HCT116 (cell line): Measurements from ENCODE around the gene AHNAK. TPM values are rescaled to one million over a fixed set of nuclear protein-coding genes. Genes with fewer than 3 reads are reported as not detected.

Source experiments
- ATAC-seq: fragments of 200-7000 bp; cut with Tn5 transposase; 2 replicates; pipeline ENCODE4 v1.9.1; 2020; ENCODE audit warnings: mild to moderate bottlenecking, moderate library complexity
- BruUV-seq: library from RNA; stranded (reverse); fragments of 400-500 nt; replicated peaks from 2 replicates; lab custom pipeline; 2021; lab: Mats Ljungman, UMichigan
- CTCF ChIA-PET: fragments of 300-600 bp; sonication (Branson Sonifier 250); formaldehyde crosslinking; loops from one replicate; lab custom pipeline; 2021; ENCODE audit warnings: antibody characterized with exemption; lab: Charles Lee
- POLR2A ChIA-PET: fragments of 300-600, 350-600 bp; sonication (Branson Sonifier 250); formaldehyde crosslinking; loops from one replicate; lab custom pipeline; 2021; ENCODE audit warnings: antibody characterized with exemption; lab: Charles Lee
- RAD21 ChIA-PET, 2 experiments: fragments of 300-600 bp; sonication (Branson Sonifier 250); formaldehyde crosslinking; loops; one replicate each; lab custom pipeline; 2023; ENCODE audit warnings: low total read pairs in 2 of 2; ENCODE audit not compliant: uncharacterized antibody in 2 of 2, unreplicated experiment in 2 of 2, low non-redundant PET in 1 of 2; lab: Charles Lee
- DNase-seq: peaks from one replicate; pipeline ENCODE4 v3.0.0-alpha.2; 2010; ENCODE audit warnings: low read depth, low spot score
- H2AFZ ChIP-seq: fragments of 200-600 bp; shearing (Covaris generic), sonication (generic); 2 replicates; pipeline ENCODE4 v1.6.1; 2017; ENCODE audit warnings: low read depth, mixed run types, mixed read lengths, antibody characterized with exemption, low read length; ENCODE audit not compliant: poor library complexity, severe bottlenecking
- H3K27ac ChIP-seq: 2 replicates; pipeline ENCODE4 v1.5.1; 2012; ENCODE audit warnings: low read depth, low read length
- H3K27me3 ChIP-seq: fragments of 200-600 bp; sonication (generic); 2 replicates; pipeline ENCODE4 v1.6.1; 2016; ENCODE audit warnings: mixed run types, low read length, mixed read lengths; ENCODE audit not compliant: insufficient read depth
- H3K36me3 ChIP-seq, 2 experiments: fragments of 200-500 bp in 1 of 2; fragments of 200-600 bp in 1 of 2; sonication (Bioruptor generic) in 1 of 2; sonication (generic) in 1 of 2; 2 replicates each; pipeline versions ENCODE4 v1.5.1 to v1.6.1; 2014 to 2016; ENCODE audit warnings: low read length in 2 of 2, inconsistent platforms in 1 of 2, mixed read lengths in 1 of 2, mixed run types in 1 of 2; ENCODE audit not compliant: insufficient read depth in 2 of 2, control insufficient read depth in 1 of 2
- H3K4me1 ChIP-seq, 2 experiments: fragments of 200-600 bp in 1 of 2; sonication (generic) in 1 of 2; 2 replicates each; pipeline versions ENCODE4 v1.5.1 to v1.6.1; 2012 to 2017; ENCODE audit warnings: low read length in 2 of 2, inconsistent platforms in 1 of 2, mild to moderate bottlenecking in 1 of 2, mixed read lengths in 1 of 2, mixed run types in 1 of 2, moderate library complexity in 1 of 2; ENCODE audit not compliant: insufficient read depth in 2 of 2, control insufficient read depth in 1 of 2
- H3K4me2 ChIP-seq: fragments of 200-600 bp; sonication (generic); 2 replicates; pipeline ENCODE4 v1.6.1; 2017; ENCODE audit warnings: mixed run types, low read length, mixed read lengths
- H3K4me3 ChIP-seq, 2 experiments: fragments of 200-600 bp in 1 of 2; sonication (generic) in 1 of 2; replicated peaks in 1 of 2; 2 replicates each; pipeline ENCODE4 v1.5.1; 2011 to 2016; ENCODE audit warnings: low read length in 2 of 2, control low read depth in 1 of 2, low read depth in 1 of 2, mild to moderate bottlenecking in 1 of 2, mixed read lengths in 1 of 2, mixed run types in 1 of 2
- H3K79me2 ChIP-seq: fragments of 200-600 bp; sonication (generic); 2 replicates; pipeline ENCODE4 v1.6.1; 2017; ENCODE audit warnings: mild to moderate bottlenecking, mixed run types, low read length, moderate library complexity, mixed read lengths; ENCODE audit not compliant: insufficient read depth
- H3K9ac ChIP-seq: fragments of 200-600 bp; sonication (generic); 2 replicates; pipeline ENCODE4 v1.6.1; 2016; ENCODE audit warnings: low read length, mixed read lengths
- H3K9me2 ChIP-seq: fragments of 200-600 bp; sonication (generic), shearing (Covaris generic); 2 replicates; pipeline ENCODE4 v1.6.1; 2017; ENCODE audit warnings: mixed run types, mild to moderate bottlenecking, moderate library complexity; ENCODE audit not compliant: insufficient read depth
- H3K9me3 ChIP-seq, 2 experiments: fragments of 200-500 bp in 1 of 2; fragments of 200-600 bp in 1 of 2; sonication (Bioruptor generic) in 1 of 2; sonication (generic) in 1 of 2; 2 replicates each; pipeline ENCODE4 v1.6.1; 2014 to 2017; ENCODE audit warnings: low read length in 2 of 2, mixed read lengths in 2 of 2, inconsistent platforms in 1 of 2, low read depth in 1 of 2, mild to moderate bottlenecking in 1 of 2, mixed run types in 1 of 2, moderate library complexity in 1 of 2; ENCODE audit not compliant: control insufficient read depth in 1 of 2, insufficient read depth in 1 of 2
- H4K20me1 ChIP-seq: fragments of 200-600 bp; sonication (generic), shearing (Covaris generic); 2 replicates; pipeline ENCODE4 v1.6.1; 2017; ENCODE audit warnings: mixed run types, mild to moderate bottlenecking, moderate library complexity; ENCODE audit not compliant: insufficient read depth
- CTCF ChIP-seq, 3 experiments: fragments of 200-600 bp in 1 of 3; sonication (generic) in 1 of 3; IDR thresholded peaks in 2 of 3; conservative IDR thresholded peaks in 1 of 3; 2 replicates each; pipeline ENCODE4 v1.5.1; 2012 to 2017; ENCODE audit warnings: low read depth in 2 of 3, low read length in 2 of 3, antibody characterized with exemption in 1 of 3, borderline replicate concordance in 1 of 3, control low read depth in 1 of 3, mild to moderate bottlenecking in 1 of 3, mixed read lengths in 1 of 3, mixed run types in 1 of 3, moderate library complexity in 1 of 3; ENCODE audit not compliant: insufficient read depth in 1 of 3
- EGR1 ChIP-seq: IDR thresholded peaks from 2 replicates; pipeline ENCODE4 v1.6.1; 2012; ENCODE audit warnings: low read depth
- EZH2 ChIP-seq: fragments of 200-600 bp; sonication (generic); IDR thresholded peaks from 2 replicates; pipeline ENCODE4 v1.6.1; 2017; ENCODE audit warnings: antibody characterized with exemption, mixed run types
- FOSL1 ChIP-seq: IDR thresholded peaks from 2 replicates; pipeline ENCODE4 v1.6.1; 2012; ENCODE audit warnings: low read depth
- JUND ChIP-seq: IDR thresholded peaks from 2 replicates; pipeline ENCODE4 v1.6.1; 2012
- POLR2A ChIP-seq: IDR thresholded peaks from 2 replicates; pipeline ENCODE4 v1.7.0; 2011; ENCODE audit warnings: borderline replicate concordance; ENCODE audit not compliant: insufficient read depth, insufficient read length; ENCODE audit errors: extremely low read depth
- POLR2AphosphoS5 ChIP-seq: IDR thresholded peaks from 2 replicates; pipeline ENCODE4 v1.6.1; 2011; ENCODE audit warnings: mild to moderate bottlenecking, low read depth, low read length, moderate library complexity
- REST ChIP-seq: IDR thresholded peaks from 2 replicates; pipeline ENCODE4 v1.6.1; 2012; ENCODE audit warnings: low read depth
- SP1 ChIP-seq: IDR thresholded peaks from 2 replicates; pipeline ENCODE4 v1.6.1; 2012; ENCODE audit warnings: low read depth
- SRF ChIP-seq: IDR thresholded peaks from 2 replicates; pipeline ENCODE4 v1.6.1; 2012; ENCODE audit warnings: low read depth
- TCF7L2 ChIP-seq: IDR thresholded peaks from 2 replicates; pipeline ENCODE4 v1.7.0; 2011; ENCODE audit warnings: borderline replicate concordance, inconsistent platforms; ENCODE audit not compliant: insufficient read depth, insufficient read length; ENCODE audit errors: extremely low read depth
- intact Hi-C: fragments of 100-400 bp; cut with micrococcal nuclease; formaldehyde crosslinking; loops from 2 replicates; pipeline ENCODE4 v1.10.0; 2022
- total RNA-seq: library from RNA; stranded (reverse); gene quantifications from one replicate; pipeline ENCODE4 v1.2.1, GENCODE V29; 2021; ENCODE audit not compliant: unreplicated experiment

Gene AHNAK
- total RNA-seq, 1 experiment from 2014 or later: 239 TPM

GRCh38 chr11:62579252-62579651, 32.6 kb upstream of the AHNAK start:
- Histone ChIP-seq H4K20me1 (no peaks in the 10 kb centered on the region), H3K4me3 (no peak overlapping the region), H2AFZ (no peak overlapping the region), H3K9me2 (no peaks in the 10 kb centered on the region), H3K4me2 (no peak overlapping the region), H3K4me1 (peaks cover 4 to 6% of the 10 kb centered on the region in 2 experiments), H3K9ac (no peak overlapping the region), H3K27ac (no peak overlapping the region), H3K36me3 (peaks cover 26 to 35% of the 10 kb centered on the region in 2 experiments)
- BruUV-seq: no TSS peak
- intact Hi-C loops: no loop called here
- ChIA-PET RAD21 (no interaction called here), POLR2A (interaction anchor here (0.9 kb wide), 1 partner anchor 12 kb away, joined by 3 read pairs; the partner anchor contains the start of gene TUT1)
- no peak for ATAC-seq
- TF ChIP-seq POLR2A: no peak
- TF ChIP-seq FOSL1: no peak
- no peak for TF ChIP-seq REST
- TF ChIP-seq JUND: no peak
- TF ChIP-seq, all 23 proteins: peak for 0
- H3K27me3 ChIP-seq: no peaks in the 10 kb centered on the region
- H3K9me3 ChIP-seq: no peaks in the 10 kb centered on the region
- no peak for DNase-seq
- H3K79me2 ChIP-seq: peaks cover 9% of the 10 kb centered on the region
- CTCF ChIA-PET: no interaction called here

DNA sequence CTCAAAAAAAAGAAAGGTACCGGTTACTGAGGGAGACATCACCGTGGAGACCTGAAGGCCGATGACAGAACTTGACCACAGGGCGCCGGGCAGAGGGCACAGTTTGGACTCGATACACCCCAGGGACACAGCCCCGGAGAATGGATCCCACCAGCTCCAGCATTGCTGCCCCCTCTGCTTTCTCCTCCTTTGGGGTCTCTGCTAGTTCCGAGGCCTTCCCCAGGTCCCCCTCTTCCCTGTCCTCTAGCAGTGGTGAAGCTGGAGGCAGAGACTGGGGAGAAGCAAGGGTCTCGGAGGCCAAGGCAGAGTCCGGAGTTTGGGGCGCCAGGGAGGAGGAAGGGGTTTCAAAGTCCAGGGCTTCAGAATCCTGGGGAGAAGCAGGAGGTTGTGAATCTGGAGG, 31.9 kb upstream of the AHNAK start:
- Histone ChIP-seq H3K9ac (no peak overlapping the region), H3K4me2 (no peak overlapping the region), H3K79me2 (peaks cover 8% of the 10 kb centered on the region), H4K20me1 (no peaks in the 10 kb centered on the region), H3K27ac (no peak overlapping the region), H3K4me3 (no peak overlapping the region), H3K9me3 (no peaks in the 10 kb centered on the region), H3K9me2 (no peaks in the 10 kb centered on the region), H3K4me1 (peaks cover 4 to 9% of the 10 kb centered on the region in 2 experiments), H3K27me3 (no peaks in the 10 kb centered on the region), H3K36me3 (peaks cover 23 to 33% of the 10 kb centered on the region in 2 experiments), H2AFZ (no peak overlapping the region)
- ChIA-PET CTCF (no interaction called here), POLR2A (interaction anchor here (0.9 kb wide), 1 partner anchor 13 kb away, joined by 3 read pairs; the partner anchor contains the start of gene TUT1), RAD21 (no interaction called here)
- BruUV-seq: no TSS peak
- DNase-seq (no peak), ATAC-seq (no peak)
- intact Hi-C loops: no loop called here
- no peak for TF ChIP-seq SRF
- TF ChIP-seq SP1: no peak
- no peak for TF ChIP-seq TCF7L2
- no peak for TF ChIP-seq POLR2AphosphoS5
- no peak for TF ChIP-seq EZH2
- TF ChIP-seq EGR1: no peak
- TF ChIP-seq CTCF (IDR thresholded peaks at IDR 0.05 in 2 of 3, conservative IDR thresholded peaks at IDR 0.05 in 1 of 3; ENCODE audit: borderline replicate concordance in 1 of 3, insufficient read depth in 1 of 3, low read depth in 2 of 3, low read length in 2 of 3): no peak
- no peak for TF ChIP-seq REST
